HEK293 (cell line): ENCODE measurements around the gene RAB40C.
A peak's percentile ranks its signal among the peaks of the same experiment; 100 is the strongest.

Experiments
- GLI2 ChIP-seq: fragments of 450-650 bp; formaldehyde crosslinking; IDR thresholded peaks from 2 replicates; pipeline ENCODE4; 2017; ENCODE audit warnings: missing biosample characterization, missing genetic modification characterization, low read depth, borderline replicate concordance
- GLIS2 ChIP-seq: fragments of 450-650 bp; formaldehyde crosslinking; IDR thresholded peaks from 2 replicates; pipeline ENCODE4 v1.5.1; 2016; ENCODE audit warnings: missing biosample characterization, missing genetic modification characterization
- PRDM1 ChIP-seq: fragments of 450-650 bp; formaldehyde crosslinking; IDR thresholded peaks from 2 replicates; pipeline ENCODE4; 2016; ENCODE audit warnings: missing biosample characterization, missing genetic modification characterization
- RBAK ChIP-seq: fragments of 450-650 bp; formaldehyde crosslinking; IDR thresholded peaks from 2 replicates; pipeline ENCODE4 v1.5.1; 2016; ENCODE audit warnings: missing biosample characterization, missing genetic modification characterization
- WT1 ChIP-seq: fragments of 450-650 bp; formaldehyde crosslinking; IDR thresholded peaks from 2 replicates; pipeline ENCODE4 v1.5.1; 2016; ENCODE audit warnings: missing biosample characterization, missing genetic modification characterization
- ZNF211 ChIP-seq: fragments of 450-650 bp; formaldehyde crosslinking; IDR thresholded peaks from 2 replicates; pipeline ENCODE4 v1.5.1; 2016; ENCODE audit warnings: low read depth, missing biosample characterization, missing genetic modification characterization
- ZNF24 ChIP-seq: fragments of 450-650 bp; formaldehyde crosslinking; IDR thresholded peaks from 2 replicates; pipeline ENCODE4 v1.5.1; 2016; ENCODE audit warnings: missing biosample characterization, missing genetic modification characterization
- ZNF423 ChIP-seq: fragments of 450-650 bp; formaldehyde crosslinking; IDR thresholded peaks from 2 replicates; pipeline ENCODE4 v1.5.1; 2016; ENCODE audit warnings: missing biosample characterization, missing genetic modification characterization
- ZNF426 ChIP-seq: fragments of 450-650 bp; formaldehyde crosslinking; IDR thresholded peaks from 2 replicates; pipeline ENCODE4 v1.5.1; 2017; ENCODE audit warnings: missing biosample characterization, missing genetic modification characterization, mild to moderate bottlenecking, inconsistent platforms, moderate library complexity
- ZNF501 ChIP-seq: fragments of 450-650 bp; formaldehyde crosslinking; IDR thresholded peaks from 2 replicates; pipeline ENCODE4 v1.5.1; 2016; ENCODE audit warnings: missing biosample characterization, missing genetic modification characterization
- ZNF558 ChIP-seq: fragments of 450-650 bp; formaldehyde crosslinking; IDR thresholded peaks from 2 replicates; pipeline ENCODE4 v1.5.1; 2016; ENCODE audit warnings: missing biosample characterization, missing genetic modification characterization
- ZNF585B ChIP-seq: fragments of 450-650 bp; formaldehyde crosslinking; IDR thresholded peaks from 2 replicates; pipeline ENCODE4 v1.5.1; 2016; ENCODE audit warnings: missing biosample characterization, missing genetic modification characterization
- ZNF596 ChIP-seq: fragments of 450-650 bp; IDR thresholded peaks from 2 replicates; pipeline ENCODE4 v1.5.0; 2018; ENCODE audit warnings: missing biosample characterization, mild to moderate bottlenecking, missing genetic modification characterization, moderate library complexity
- ZNF600 ChIP-seq: fragments of 450-650 bp; formaldehyde crosslinking; IDR thresholded peaks from 2 replicates; pipeline ENCODE4 v1.5.1; 2016; ENCODE audit warnings: missing biosample characterization, missing genetic modification characterization
- ZNF660 ChIP-seq: fragments of 450-650 bp; IDR thresholded peaks from 2 replicates; pipeline ENCODE4 v1.5.1; 2018; ENCODE audit warnings: missing biosample characterization, mild to moderate bottlenecking, missing genetic modification characterization
- ZNF768 ChIP-seq: fragments of 450-650 bp; formaldehyde crosslinking; IDR thresholded peaks from 2 replicates; pipeline ENCODE4 v1.5.1; 2018; ENCODE audit warnings: missing biosample characterization, mild to moderate bottlenecking, missing genetic modification characterization
- TF ChIP-seq, protein P1 (sequence below): fragments of 450-650 bp; formaldehyde crosslinking; IDR thresholded peaks from 2 replicates; pipeline ENCODE4 v1.5.1; 2016; ENCODE audit warnings: missing biosample characterization, missing genetic modification characterization
- TF ChIP-seq, protein P2 (sequence below): fragments of 450-650 bp; formaldehyde crosslinking; IDR thresholded peaks from 2 replicates; pipeline ENCODE4 v1.5.0; 2017; ENCODE audit warnings: missing biosample characterization, missing genetic modification characterization, borderline replicate concordance
- TF ChIP-seq, protein P3 (sequence below): IDR thresholded peaks from 2 replicates; pipeline ENCODE4 v1.6.1; 2011; ENCODE audit warnings: mild to moderate bottlenecking, low read depth, low read length, borderline replicate concordance
- TF ChIP-seq, protein P4 (sequence below): fragments of 450-650 bp; formaldehyde crosslinking; IDR thresholded peaks from 2 replicates; pipeline ENCODE4 v1.5.1; 2016; ENCODE audit warnings: missing biosample characterization, missing genetic modification characterization
- TF ChIP-seq, protein P5 (sequence below): fragments of 450-650 bp; formaldehyde crosslinking; IDR thresholded peaks from 2 replicates; pipeline ENCODE4 v1.5.1; 2017; ENCODE audit warnings: missing biosample characterization, missing genetic modification characterization
- TF ChIP-seq, protein P6 (sequence below): fragments of 450-650 bp; formaldehyde crosslinking; IDR thresholded peaks from 2 replicates; pipeline ENCODE4 v1.5.1; 2016; ENCODE audit warnings: missing biosample characterization, missing genetic modification characterization, borderline replicate concordance
- TF ChIP-seq, protein P7 (sequence below): fragments of 450-650 bp; formaldehyde crosslinking; IDR thresholded peaks from 2 replicates; pipeline ENCODE4 v1.5.1; 2016; ENCODE audit warnings: missing biosample characterization, missing genetic modification characterization

RAB40C gene

DNA sequence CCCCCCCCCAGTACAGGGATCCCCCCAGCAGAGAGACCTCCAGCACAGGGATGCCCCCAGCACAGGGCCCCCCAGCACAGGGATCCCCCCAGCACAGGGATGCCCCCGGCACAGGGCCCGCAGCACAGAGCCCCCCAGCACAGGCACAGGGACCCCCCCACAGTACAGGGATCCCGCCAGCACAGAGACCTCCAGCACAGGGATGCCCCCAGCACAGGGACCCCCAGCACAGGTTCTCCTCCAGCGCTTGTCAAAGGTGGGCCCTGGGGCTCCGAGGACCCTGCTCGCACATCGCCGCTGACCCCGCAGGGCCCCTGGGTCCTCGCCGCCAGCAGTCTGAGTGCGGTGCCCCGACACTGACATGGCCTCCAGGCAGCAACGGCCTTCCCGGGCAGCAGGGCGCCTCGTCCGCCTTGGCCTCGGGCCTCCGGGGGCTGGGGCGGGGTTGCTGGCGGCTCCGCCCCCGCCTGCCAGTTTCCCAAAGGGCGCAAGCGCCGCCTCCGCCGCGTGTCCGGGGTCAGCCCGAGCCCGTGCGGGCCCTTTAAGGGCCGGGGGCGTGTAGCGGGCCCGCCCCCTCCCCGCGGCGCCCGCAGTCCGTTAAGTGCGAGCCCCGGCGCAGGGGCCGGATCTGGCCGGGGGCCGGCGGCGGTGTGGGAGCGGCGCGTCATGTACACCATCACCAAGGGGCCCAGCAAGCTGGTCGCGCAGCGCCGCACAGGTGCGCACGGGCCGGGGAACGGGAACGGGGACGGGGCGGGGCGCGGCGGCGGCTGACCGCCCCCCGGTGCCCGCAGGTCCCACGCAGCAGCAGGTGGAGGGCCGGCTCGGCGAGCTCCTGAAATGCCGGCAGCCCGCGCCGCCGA is 51.7 kb downstream of the RAB40C start, which contains the start of gene MCRIP2 (continued):
- TF ChIP-seq, protein P1, sequence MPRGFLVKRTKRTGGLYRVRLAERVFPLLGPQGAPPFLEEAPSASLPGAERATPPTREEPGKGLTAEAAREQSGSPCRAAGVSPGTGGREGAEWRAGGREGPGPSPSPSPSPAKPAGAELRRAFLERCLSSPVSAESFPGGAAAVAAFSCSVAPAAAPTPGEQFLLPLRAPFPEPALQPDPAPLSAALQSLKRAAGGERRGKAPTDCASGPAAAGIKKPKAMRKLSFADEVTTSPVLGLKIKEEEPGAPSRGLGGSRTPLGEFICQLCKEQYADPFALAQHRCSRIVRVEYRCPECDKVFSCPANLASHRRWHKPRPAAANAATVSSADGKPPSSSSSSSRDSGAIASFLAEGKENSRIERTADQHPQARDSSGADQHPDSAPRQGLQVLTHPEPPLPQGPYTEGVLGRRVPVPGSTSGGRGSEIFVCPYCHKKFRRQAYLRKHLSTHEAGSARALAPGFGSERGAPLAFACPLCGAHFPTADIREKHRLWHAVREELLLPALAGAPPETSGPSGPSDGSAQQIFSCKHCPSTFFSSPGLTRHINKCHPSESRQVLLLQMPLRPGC (tag by site-specific recombination), result no peak
- TF ChIP-seq, protein P2, sequence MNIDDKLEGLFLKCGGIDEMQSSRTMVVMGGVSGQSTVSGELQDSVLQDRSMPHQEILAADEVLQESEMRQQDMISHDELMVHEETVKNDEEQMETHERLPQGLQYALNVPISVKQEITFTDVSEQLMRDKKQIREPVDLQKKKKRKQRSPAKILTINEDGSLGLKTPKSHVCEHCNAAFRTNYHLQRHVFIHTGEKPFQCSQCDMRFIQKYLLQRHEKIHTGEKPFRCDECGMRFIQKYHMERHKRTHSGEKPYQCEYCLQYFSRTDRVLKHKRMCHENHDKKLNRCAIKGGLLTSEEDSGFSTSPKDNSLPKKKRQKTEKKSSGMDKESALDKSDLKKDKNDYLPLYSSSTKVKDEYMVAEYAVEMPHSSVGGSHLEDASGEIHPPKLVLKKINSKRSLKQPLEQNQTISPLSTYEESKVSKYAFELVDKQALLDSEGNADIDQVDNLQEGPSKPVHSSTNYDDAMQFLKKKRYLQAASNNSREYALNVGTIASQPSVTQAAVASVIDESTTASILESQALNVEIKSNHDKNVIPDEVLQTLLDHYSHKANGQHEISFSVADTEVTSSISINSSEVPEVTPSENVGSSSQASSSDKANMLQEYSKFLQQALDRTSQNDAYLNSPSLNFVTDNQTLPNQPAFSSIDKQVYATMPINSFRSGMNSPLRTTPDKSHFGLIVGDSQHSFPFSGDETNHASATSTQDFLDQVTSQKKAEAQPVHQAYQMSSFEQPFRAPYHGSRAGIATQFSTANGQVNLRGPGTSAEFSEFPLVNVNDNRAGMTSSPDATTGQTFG (tag by site-specific recombination), result no peak
- TF ChIP-seq, protein P3, sequence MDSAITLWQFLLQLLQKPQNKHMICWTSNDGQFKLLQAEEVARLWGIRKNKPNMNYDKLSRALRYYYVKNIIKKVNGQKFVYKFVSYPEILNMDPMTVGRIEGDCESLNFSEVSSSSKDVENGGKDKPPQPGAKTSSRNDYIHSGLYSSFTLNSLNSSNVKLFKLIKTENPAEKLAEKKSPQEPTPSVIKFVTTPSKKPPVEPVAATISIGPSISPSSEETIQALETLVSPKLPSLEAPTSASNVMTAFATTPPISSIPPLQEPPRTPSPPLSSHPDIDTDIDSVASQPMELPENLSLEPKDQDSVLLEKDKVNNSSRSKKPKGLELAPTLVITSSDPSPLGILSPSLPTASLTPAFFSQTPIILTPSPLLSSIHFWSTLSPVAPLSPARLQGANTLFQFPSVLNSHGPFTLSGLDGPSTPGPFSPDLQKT, result no peak
- TF ChIP-seq ZNF501 (tag by site-specific recombination), result no peak
- no peak for TF ChIP-seq ZNF596
- TF ChIP-seq GLI2 (tag by site-specific recombination), result no peak
- TF ChIP-seq, protein P4, sequence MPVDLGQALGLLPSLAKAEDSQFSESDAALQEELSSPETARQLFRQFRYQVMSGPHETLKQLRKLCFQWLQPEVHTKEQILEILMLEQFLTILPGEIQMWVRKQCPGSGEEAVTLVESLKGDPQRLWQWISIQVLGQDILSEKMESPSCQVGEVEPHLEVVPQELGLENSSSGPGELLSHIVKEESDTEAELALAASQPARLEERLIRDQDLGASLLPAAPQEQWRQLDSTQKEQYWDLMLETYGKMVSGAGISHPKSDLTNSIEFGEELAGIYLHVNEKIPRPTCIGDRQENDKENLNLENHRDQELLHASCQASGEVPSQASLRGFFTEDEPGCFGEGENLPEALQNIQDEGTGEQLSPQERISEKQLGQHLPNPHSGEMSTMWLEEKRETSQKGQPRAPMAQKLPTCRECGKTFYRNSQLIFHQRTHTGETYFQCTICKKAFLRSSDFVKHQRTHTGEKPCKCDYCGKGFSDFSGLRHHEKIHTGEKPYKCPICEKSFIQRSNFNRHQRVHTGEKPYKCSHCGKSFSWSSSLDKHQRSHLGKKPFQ (tag by site-specific recombination), result no peak
- TF ChIP-seq PRDM1 (tag by site-specific recombination), result no peak
- TF ChIP-seq ZNF768 (tag by site-specific recombination), result no peak
- TF ChIP-seq ZNF423 (tag by site-specific recombination), result 0 out of 2 replicates have a peak, but pooled peaks have one; percentile 26
- TF ChIP-seq ZNF558 (tag by site-specific recombination), result no peak
- no peak for TF ChIP-seq RBAK (tag by site-specific recombination)
- no peak for TF ChIP-seq ZNF426 (tag by site-specific recombination)
- TF ChIP-seq ZNF24 (tag by site-specific recombination), result no peak
- peak; percentile 54; the same call in 1 of the 2 replicates for TF ChIP-seq ZNF660
- TF ChIP-seq ZNF585B (tag by site-specific recombination), result no peak
- TF ChIP-seq, protein P5, sequence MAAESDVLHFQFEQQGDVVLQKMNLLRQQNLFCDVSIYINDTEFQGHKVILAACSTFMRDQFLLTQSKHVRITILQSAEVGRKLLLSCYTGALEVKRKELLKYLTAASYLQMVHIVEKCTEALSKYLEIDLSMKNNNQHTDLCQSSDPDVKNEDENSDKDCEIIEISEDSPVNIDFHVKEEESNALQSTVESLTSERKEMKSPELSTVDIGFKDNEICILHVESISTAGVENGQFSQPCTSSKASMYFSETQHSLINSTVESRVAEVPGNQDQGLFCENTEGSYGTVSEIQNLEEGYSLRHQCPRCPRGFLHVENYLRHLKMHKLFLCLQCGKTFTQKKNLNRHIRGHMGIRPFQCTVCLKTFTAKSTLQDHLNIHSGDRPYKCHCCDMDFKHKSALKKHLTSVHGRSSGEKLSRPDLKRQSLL, result no peak
- TF ChIP-seq, protein P6, sequence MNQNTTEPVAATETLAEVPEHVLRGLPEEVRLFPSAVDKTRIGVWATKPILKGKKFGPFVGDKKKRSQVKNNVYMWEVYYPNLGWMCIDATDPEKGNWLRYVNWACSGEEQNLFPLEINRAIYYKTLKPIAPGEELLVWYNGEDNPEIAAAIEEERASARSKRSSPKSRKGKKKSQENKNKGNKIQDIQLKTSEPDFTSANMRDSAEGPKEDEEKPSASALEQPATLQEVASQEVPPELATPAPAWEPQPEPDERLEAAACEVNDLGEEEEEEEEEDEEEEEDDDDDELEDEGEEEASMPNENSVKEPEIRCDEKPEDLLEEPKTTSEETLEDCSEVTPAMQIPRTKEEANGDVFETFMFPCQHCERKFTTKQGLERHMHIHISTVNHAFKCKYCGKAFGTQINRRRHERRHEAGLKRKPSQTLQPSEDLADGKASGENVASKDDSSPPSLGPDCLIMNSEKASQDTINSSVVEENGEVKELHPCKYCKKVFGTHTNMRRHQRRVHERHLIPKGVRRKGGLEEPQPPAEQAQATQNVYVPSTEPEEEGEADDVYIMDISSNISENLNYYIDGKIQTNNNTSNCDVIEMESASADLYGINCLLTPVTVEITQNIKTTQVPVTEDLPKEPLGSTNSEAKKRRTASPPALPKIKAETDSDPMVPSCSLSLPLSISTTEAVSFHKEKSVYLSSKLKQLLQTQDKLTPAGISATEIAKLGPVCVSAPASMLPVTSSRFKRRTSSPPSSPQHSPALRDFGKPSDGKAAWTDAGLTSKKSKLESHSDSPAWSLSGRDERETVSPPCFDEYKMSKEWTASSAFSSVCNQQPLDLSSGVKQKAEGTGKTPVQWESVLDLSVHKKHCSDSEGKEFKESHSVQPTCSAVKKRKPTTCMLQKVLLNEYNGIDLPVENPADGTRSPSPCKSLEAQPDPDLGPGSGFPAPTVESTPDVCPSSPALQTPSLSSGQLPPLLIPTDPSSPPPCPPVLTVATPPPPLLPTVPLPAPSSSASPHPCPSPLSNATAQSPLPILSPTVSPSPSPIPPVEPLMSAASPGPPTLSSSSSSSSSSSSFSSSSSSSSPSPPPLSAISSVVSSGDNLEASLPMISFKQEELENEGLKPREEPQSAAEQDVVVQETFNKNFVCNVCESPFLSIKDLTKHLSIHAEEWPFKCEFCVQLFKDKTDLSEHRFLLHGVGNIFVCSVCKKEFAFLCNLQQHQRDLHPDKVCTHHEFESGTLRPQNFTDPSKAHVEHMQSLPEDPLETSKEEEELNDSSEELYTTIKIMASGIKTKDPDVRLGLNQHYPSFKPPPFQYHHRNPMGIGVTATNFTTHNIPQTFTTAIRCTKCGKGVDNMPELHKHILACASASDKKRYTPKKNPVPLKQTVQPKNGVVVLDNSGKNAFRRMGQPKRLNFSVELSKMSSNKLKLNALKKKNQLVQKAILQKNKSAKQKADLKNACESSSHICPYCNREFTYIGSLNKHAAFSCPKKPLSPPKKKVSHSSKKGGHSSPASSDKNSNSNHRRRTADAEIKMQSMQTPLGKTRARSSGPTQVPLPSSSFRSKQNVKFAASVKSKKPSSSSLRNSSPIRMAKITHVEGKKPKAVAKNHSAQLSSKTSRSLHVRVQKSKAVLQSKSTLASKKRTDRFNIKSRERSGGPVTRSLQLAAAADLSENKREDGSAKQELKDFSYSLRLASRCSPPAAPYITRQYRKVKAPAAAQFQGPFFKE (tag by site-specific recombination), result no peak
- TF ChIP-seq, protein P7, sequence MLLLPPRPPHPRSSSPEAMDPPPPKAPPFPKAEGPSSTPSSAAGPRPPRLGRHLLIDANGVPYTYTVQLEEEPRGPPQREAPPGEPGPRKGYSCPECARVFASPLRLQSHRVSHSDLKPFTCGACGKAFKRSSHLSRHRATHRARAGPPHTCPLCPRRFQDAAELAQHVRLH (tag by site-specific recombination), result no peak
- no peak for TF ChIP-seq WT1 (tag by site-specific recombination)
- peak; percentile 69; the same call in 1 of the 2 replicates for TF ChIP-seq GLIS2 (tag by site-specific recombination)
- no peak for TF ChIP-seq ZNF211 (tag by site-specific recombination)
- 0 out of 2 replicates have a peak, but pooled peaks have one; percentile 28 for TF ChIP-seq ZNF600
